Measurements from ENCODE around the gene IL5RA. TPM values are rescaled to one million over a fixed set of nuclear protein-coding genes. Genes with fewer than 3 reads are reported as not detected.

The IL5RA gene
- total RNA-seq, 1 donor from 2014 or later, result not detected

DNA sequence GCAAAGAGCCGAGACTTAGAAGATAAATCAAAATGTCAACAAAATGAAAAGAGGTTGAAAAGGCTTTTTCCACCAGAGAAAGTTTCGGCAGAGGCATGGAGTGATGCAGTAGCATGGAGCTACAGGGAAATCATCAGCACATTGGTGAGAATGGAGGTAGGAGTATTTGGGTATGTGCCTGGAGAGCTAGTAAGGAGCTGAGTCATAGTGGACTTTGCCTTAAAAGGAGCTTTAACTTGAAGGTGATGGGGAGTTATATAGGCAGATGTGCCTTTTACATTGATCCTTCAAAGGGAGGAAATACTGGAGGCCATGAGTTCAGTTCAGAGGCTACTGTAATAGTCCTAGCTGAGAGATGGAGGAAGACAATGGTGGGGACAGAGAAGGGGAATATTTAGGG is 44.3 kb downstream of the IL5RA start:
- DNase-seq (ENCODE audit: extremely low spot score in 2 of 2), result no peak
- Histone ChIP-seq H3K27me3 (no peaks in the 10 kb centered on the region), H3K4me3 (no peak overlapping the region), H3K36me3 (no peaks in the 10 kb centered on the region), H3K9me3 (no peaks in the 10 kb centered on the region), H3K27ac (no peak overlapping the region), H3K4me1 (no peaks in the 10 kb centered on the region)
- intact Hi-C loops (cut with DNase I), result no loop called here
- no peak for TF ChIP-seq POLR2A (IDR thresholded peaks at IDR 0.05)

DNA sequence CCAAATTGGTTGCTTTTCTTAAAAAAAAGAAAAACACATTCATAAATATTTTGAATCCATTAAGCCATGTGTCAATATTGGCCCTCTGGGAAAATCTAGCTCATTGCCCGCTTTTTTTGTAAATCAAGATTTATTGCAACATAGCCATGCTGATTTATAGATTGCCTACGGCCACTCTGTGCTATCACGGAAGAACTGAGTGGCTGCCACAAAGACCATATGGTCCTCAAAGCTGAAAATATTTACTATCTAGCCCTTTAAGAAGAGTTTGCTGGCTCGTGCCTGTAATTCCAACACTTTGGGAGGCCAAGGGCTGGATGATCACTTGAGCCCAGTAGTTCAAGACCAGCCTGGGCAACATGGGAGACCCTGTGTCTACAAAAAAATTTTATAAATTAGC is 45.9 kb downstream of the IL5RA start:
- Histone ChIP-seq H3K4me3 (no peak overlapping the region), H3K9me3 (no peaks in the 10 kb centered on the region), H3K27me3 (no peaks in the 10 kb centered on the region), H3K27ac (no peak overlapping the region), H3K4me1 (no peaks in the 10 kb centered on the region), H3K36me3 (no peaks in the 10 kb centered on the region)
- intact Hi-C loops (cut with DNase I), result no loop called here
- TF ChIP-seq POLR2AphosphoS5 (IDR thresholded peaks at IDR 0.05; ENCODE audit: insufficient read depth in 1 of 2, low read depth in 1 of 2) (no peak), POLR2A (IDR thresholded peaks at IDR 0.05) (no peak)
- TF ChIP-seq, protein P1, sequence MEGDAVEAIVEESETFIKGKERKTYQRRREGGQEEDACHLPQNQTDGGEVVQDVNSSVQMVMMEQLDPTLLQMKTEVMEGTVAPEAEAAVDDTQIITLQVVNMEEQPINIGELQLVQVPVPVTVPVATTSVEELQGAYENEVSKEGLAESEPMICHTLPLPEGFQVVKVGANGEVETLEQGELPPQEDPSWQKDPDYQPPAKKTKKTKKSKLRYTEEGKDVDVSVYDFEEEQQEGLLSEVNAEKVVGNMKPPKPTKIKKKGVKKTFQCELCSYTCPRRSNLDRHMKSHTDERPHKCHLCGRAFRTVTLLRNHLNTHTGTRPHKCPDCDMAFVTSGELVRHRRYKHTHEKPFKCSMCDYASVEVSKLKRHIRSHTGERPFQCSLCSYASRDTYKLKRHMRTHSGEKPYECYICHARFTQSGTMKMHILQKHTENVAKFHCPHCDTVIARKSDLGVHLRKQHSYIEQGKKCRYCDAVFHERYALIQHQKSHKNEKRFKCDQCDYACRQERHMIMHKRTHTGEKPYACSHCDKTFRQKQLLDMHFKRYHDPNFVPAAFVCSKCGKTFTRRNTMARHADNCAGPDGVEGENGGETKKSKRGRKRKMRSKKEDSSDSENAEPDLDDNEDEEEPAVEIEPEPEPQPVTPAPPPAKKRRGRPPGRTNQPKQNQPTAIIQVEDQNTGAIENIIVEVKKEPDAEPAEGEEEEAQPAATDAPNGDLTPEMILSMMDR (IDR thresholded peaks at IDR 0.05), result no peak
- DNase-seq (ENCODE audit: extremely low spot score in 2 of 2), result no peak

DNA sequence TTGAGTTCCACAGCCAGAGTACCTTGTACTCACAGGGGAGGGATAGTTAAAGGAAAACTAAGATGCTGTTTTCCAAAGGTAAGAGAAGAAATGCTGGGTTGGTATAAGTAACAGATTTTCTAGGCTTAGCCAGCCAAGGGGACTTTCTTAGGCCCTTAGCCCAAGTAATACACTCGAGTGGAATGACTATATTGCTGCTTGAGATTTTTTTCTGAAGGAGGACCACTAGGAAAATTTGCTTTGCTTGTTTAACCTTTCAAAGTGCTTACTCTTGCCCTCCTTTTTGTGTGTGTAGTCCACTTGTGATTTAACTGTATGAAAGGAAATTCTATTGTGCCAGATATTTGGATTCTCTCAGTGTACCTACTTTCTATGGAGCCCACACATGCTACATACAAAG is 50.5 kb downstream of the IL5RA start:
- Histone ChIP-seq H3K9me3 (no peaks in the 10 kb centered on the region), H3K27me3 (no peaks in the 10 kb centered on the region), H3K36me3 (no peaks in the 10 kb centered on the region), H3K4me3 (no peak overlapping the region), H3K4me1 (no peaks in the 10 kb centered on the region), H3K27ac (no peak overlapping the region)
- no peak for DNase-seq (ENCODE audit: extremely low spot score in 2 of 2)
- intact Hi-C loops (cut with DNase I), result no loop called here
- no peak for TF ChIP-seq POLR2A (IDR thresholded peaks at IDR 0.05)
- no peak for TF ChIP-seq POLR2AphosphoS5 (IDR thresholded peaks at IDR 0.05; ENCODE audit: insufficient read depth in 1 of 2, low read depth in 1 of 2)
- TF ChIP-seq, protein P1 (IDR thresholded peaks at IDR 0.05), result no peak

DNA sequence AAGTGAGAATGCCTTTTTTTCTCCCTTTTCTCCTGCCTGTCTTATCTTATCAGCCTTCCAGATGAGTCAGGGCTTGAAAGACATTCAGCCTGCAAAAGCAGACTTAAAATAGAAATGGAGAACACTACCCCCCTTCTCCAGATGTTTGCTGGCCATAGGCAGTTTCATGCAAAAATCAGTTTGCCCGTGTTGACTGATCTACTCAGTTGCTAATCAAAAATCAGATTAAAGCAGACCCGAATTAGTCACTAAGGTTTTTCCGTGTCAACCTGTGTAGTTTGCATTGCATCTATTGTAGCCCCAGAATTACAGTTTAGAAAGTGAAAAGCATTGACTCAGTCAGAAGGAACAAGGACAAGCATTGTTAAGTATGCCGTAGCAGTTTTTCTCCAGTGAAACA is 56.2 kb downstream of the IL5RA start:
- H3K4me3 ChIP-seq, result no peak overlapping the region
- intact Hi-C loops (cut with DNase I), result no loop called here
- H3K9me3 ChIP-seq, result no peaks in the 10 kb centered on the region
- no peaks in the 10 kb centered on the region for H3K4me1 ChIP-seq
- H3K27me3 ChIP-seq, result no peaks in the 10 kb centered on the region
- no peaks in the 10 kb centered on the region for H3K36me3 ChIP-seq
- TF ChIP-seq POLR2A (IDR thresholded peaks at IDR 0.05) (no peak), POLR2AphosphoS5 (IDR thresholded peaks at IDR 0.05; ENCODE audit: insufficient read depth in 1 of 2, low read depth in 1 of 2) (no peak)
- TF ChIP-seq, protein P1 (IDR thresholded peaks at IDR 0.05), result no peak
- H3K27ac ChIP-seq, result no peak overlapping the region
- no peak for DNase-seq (ENCODE audit: extremely low spot score in 2 of 2)

DNA sequence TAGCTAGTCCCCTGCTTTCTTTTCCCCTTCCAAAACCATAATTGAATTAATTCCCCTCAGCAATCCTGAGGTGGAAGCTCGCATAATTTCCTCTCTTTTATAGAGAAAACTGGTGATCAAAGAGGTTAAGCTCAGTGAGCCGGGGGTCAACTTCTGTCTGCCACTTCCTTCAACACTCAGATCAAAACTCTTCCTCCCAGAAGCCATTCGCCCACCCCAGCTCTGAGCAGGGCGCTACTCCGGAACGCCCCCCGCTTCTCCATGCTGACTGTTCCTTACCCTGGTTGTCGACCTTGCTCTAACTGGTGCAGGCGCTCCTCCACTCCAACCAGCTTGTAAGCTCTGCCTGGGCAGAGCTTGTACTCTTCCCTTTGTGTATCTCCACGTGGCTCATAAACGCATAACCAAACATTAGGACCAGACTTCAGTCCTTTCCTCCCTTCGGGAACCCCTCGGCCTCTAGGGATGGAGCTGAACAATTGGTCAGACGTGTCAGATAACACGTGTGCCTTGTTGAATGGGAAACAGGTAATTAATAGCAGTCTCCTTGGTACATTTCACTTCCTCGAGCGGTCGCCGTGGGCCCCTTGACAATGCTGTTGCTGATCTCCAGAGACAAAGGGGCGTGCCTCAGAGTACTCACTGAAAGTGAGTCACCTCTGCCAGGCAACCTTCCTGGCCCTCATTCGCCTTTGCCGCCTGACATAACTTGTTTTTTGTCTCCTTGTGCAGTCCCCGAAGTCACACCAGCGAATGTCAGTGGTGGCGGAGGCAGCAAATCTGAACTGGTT is 71.8 kb downstream of the IL5RA start:
- Histone ChIP-seq H3K4me3 (peak overlapping the region in 1 of 2 donors; percentile 15), H3K36me3 (peaks cover 0 to 4% of the 10 kb centered on the region in 2 donors)

More for the DNA sequence above, 71.8 kb downstream of the IL5RA start:
- H3K4me1 ChIP-seq, result no peaks in the 10 kb centered on the region
- DNase-seq (ENCODE audit: extremely low spot score in 2 of 2), result no peak
- H3K27ac ChIP-seq, result no peak overlapping the region
- intact Hi-C loops (cut with DNase I), result no loop called here
- no peaks in the 10 kb centered on the region for H3K27me3 ChIP-seq
- TF ChIP-seq POLR2A (IDR thresholded peaks at IDR 0.05) (no peak), POLR2AphosphoS5 (IDR thresholded peaks at IDR 0.05; ENCODE audit: insufficient read depth in 1 of 2, low read depth in 1 of 2) (peak in 1 of 2 donors; percentile 55)
- TF ChIP-seq, protein P1 (IDR thresholded peaks at IDR 0.05), result no peak
- no peaks in the 10 kb centered on the region for H3K9me3 ChIP-seq

Data from vagina (tissue), 2 donors.